IPS-18c (cell line): Measurements from ENCODE around the gene ERMP1.

Experiments
- H3K4me3 ChIP-seq: 2 replicates; pipeline ENCODE4 v1.7.0; 2013; ENCODE audit warnings: low read depth, mild to moderate bottlenecking, low read length, moderate library complexity; ENCODE audit not compliant: insufficient read depth
- H3K9me3 ChIP-seq: one replicate; pipeline ENCODE4 v1.6.1; 2013; ENCODE audit warnings: mild to moderate bottlenecking, low read length, moderate library complexity; ENCODE audit not compliant: control insufficient read depth, insufficient read depth

The ERMP1 gene

GRCh38 chr9:5773324-5773999 lies 59.5 kb downstream of the ERMP1 start:
- Histone ChIP-seq H3K4me3 (no peak overlapping the region), H3K9me3 (no peaks in the 10 kb centered on the region)

DNA sequence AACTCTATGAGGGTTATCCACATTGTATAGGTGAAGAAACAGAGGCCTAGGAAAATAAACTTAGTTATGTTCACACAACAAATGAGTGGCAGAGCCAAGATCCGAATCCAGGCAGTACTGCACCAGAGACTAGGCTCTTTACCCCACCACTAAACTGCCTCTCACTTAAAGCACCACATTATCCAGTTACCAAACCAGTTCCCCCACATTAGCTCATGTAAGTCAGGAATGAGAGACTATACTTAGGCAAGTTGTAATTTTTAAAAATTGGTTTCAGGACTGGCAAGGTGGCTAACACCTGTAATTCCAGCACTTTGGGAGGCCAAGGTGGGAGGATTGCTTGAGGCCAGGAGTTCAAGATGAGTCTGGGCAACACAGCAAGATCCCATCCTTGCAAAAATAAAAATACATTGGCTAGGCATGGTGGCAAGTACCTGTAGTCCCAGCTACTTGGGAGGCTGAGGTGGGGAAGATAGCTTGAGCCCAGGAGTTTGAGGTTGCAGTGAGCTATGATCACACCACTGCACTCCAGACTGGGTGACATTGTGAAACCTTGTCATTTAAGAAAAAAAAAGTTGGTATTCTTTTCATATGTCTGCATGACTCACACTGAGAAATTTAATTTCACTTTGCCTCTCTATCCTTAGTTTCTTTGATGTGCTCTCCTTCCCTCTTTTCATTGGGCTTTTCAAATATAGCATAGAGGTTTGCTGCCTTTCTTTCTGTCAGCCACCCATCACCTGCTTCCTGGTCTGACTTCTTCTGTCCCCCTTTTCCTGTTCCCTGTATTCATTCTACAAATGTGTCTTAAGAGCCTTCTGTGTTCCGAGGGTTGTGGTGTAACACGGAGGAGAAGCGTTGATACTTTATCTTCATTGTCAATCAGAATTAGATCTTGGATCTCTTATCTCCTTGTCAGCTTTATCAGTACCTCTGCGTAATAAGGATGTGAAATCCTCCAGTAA lies 64.7 kb downstream of the ERMP1 start:
- H3K9me3 ChIP-seq = no peaks in the 10 kb centered on the region
- H3K4me3 ChIP-seq = no peak overlapping the region

GRCh38 chr9:5764130-5764868 lies 68.6 kb downstream of the ERMP1 start:
- no peak overlapping the region for H3K4me3 ChIP-seq
- no peaks in the 10 kb centered on the region for H3K9me3 ChIP-seq

DNA sequence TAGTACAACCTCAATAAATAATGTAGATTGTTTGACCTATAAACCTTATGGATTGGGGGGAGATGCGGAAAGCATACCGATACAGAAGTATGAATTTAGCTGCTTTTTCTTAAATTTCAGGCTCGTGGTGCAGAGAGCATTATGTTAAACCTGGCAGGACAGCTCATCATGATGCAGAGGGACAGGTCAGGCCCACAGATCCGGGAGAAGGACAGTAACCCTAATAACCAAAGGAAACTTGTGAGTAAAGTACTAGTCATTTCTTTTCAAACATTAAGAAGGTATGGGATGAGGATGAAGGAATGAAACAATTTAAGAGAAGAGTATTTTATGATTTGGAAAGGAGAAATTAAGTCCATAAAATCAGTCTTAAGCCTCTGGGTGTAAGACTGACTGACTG lies 70.5 kb downstream of the ERMP1 start:
- Histone ChIP-seq H3K4me3 (no peak overlapping the region), H3K9me3 (no peaks in the 10 kb centered on the region)

GRCh38 chr9:5760338-5760737 lies 72.6 kb downstream of the ERMP1 start:
- no peaks in the 10 kb centered on the region for H3K9me3 ChIP-seq

GRCh38 chr9:5756633-5757032 lies 76.3 kb downstream of the ERMP1 start:
- Histone ChIP-seq H3K4me3 (no peak overlapping the region), H3K9me3 (no peaks in the 10 kb centered on the region)

More at GRCh38 chr9:5760338-5760737, 72.6 kb downstream of the ERMP1 start:
- no peak overlapping the region for H3K4me3 ChIP-seq

DNA sequence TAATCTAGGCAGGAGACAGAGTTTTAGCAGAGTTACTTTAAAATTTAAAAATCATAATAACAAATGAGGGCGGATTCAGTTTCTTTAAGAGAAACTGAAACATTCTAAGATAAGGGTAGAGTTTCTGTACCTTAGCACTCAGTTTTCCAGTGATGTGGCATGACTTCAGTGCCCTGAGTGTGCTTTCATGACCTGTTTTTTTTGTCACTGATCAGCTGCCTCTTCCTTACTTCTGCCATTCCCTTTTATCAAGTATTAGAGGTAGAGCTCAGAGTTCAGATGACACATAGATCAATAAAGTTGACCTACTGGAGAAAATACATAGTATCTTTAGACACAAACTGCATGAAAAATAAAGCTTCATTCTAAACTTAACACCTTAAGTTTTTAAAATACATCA lies 82.3 kb downstream of the ERMP1 start:
- H3K9me3 ChIP-seq = peaks cover 2% of the 10 kb centered on the region

DNA sequence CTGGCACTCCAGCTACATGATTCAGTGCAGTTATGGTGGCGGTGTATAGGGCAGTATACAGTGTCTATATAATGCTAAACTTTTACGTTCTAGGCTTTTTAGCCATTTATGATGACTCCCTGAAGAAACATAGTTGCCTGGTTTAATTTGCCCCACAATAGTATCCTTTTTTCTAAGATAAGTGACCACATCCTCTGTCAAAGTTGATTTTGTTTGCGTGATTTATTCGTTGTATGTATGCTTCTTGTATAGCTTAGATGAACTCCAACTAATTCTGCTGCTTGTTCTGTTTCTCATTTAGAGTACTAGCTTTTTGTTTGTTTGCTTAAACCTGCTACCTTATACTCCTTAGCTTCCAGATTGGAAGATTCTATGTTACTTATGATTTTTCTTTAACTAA lies 83.6 kb downstream of the ERMP1 start:
- peaks cover 2% of the 10 kb centered on the region for H3K9me3 ChIP-seq
- H3K4me3 ChIP-seq = no peak overlapping the region

More for the DNA sequence above, 82.3 kb downstream of the ERMP1 start:
- no peak overlapping the region for H3K4me3 ChIP-seq

DNA sequence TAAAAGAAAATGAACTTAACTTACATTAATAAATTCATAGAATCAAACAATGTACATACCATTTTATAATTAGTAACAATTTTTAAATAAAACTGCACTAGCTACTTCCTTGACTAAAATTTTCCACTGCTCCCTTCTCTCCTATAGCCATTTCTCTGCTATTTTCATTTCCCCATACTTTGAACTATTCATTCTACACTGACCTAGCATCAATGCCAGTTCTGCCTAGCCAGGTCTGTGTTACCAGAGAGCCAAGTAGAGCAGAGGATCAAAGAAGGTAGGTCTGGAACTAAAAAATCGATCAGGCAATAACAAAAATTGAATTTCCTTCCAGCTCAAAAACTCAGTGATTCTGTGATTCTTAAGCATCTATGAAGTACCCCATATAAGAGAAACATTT lies 84.5 kb downstream of the ERMP1 start:
- H3K4me3 ChIP-seq = no peak overlapping the region
- peaks cover 2% of the 10 kb centered on the region for H3K9me3 ChIP-seq

DNA sequence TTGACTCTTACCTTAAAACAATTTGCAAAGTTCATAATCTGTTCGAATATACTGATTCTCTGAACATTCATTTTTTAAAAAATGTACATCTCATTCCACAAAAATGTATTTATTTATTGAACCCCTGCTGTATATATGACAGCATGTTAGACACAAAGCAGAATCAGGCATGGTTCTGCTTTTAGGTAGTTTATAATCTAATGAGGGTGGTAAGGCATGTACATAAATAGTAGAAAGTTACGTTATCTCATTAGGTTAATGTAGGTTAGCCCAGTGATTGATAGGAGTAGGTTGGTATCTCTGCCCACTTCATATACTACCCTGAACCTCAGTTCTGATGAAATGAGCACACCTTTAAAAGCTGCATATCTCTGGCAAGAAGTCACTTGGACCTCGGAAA lies 89.8 kb downstream of the ERMP1 start:
- H3K4me3 ChIP-seq = no peak overlapping the region
- H3K9me3 ChIP-seq = no peaks in the 10 kb centered on the region

DNA sequence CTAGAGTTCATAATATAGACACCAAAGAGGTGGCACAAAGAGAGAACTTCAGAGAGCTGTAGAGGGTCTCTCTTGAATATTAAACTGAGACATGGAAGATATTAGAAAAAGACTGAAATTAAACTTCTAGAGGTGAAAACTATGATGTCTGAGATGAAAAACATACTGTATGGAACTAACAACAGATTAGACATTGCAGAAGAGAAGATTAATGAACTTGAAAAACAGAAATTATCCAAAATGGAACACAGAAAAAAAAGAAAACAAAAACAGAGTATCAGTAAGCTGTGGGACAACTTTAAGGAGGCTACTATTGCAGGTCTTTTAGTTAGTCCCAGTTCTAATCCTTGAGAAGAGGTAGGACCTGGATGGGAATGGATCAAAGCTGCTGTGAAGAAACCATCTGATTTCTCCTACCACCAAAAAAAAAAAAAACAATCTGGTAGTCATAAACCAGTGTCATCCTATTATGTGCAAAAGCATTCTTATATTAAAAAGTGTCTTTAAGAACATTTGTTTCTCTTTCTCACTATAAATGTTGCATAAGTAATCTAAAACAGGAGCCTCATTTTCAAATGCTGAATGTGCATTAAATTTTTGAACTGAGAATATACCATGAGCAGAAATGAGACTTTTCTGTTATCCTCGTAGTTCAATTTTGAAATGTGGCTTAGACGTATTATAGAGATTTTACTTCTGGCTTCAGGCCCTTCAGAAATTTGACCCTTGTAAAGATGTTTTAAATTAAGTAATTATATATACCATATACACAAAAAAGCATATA lies 96.2 kb downstream of the ERMP1 start:
- H3K9me3 ChIP-seq = no peaks in the 10 kb centered on the region
- H3K4me3 ChIP-seq = no peak overlapping the region

GRCh38 chr9:5735072-5735471 lies 97.8 kb downstream of the ERMP1 start:
- Histone ChIP-seq H3K4me3 (no peak overlapping the region), H3K9me3 (no peaks in the 10 kb centered on the region)
